WTC11 (cell line): Measurements from ENCODE around the gene MGAT4C. TPM values are rescaled to one million over a fixed set of nuclear protein-coding genes. Genes with fewer than 3 reads are reported as not detected.

Experiments
- ATAC-seq: fragments of 200-7000 bp; cut with Tn5 transposase; 2 replicates; pipeline ENCODE4 v1.10.0; 2021; ENCODE audit warnings: mild to moderate bottlenecking, moderate library complexity
- CTCF ChIA-PET: fragments of 300-600 bp; sonication (Branson Sonifier 250); formaldehyde crosslinking; loops from one replicate; lab custom pipeline; 2021; ENCODE audit warnings: antibody characterized with exemption; lab: Charles Lee
- POLR2A ChIA-PET: fragments of 350-600 bp; sonication (Branson Sonifier 250); formaldehyde crosslinking; loops from one replicate; lab custom pipeline; 2021; ENCODE audit warnings: antibody characterized with exemption; lab: Charles Lee
- DNase-seq: peaks from one replicate; pipeline ENCODE4 v3.0.0; 2021; ENCODE audit warnings: low spot score
- H3K27ac Mint-ChIP-seq: 2 replicates; pipeline ENCODE4 v1.8.0; 2021; ENCODE audit warnings: mixed read lengths
- H3K27me3 Mint-ChIP-seq: 2 replicates; pipeline ENCODE4 v1.8.0; 2021; ENCODE audit warnings: low read depth, mild to moderate bottlenecking, moderate library complexity, mixed read lengths
- H3K36me3 Mint-ChIP-seq: 2 replicates; pipeline ENCODE4 v1.8.0; 2021; ENCODE audit warnings: mixed read lengths
- H3K4me1 Mint-ChIP-seq: 2 replicates; pipeline ENCODE4 v1.8.0; 2022; ENCODE audit warnings: mixed read lengths
- H3K4me3 Mint-ChIP-seq: 2 replicates; pipeline ENCODE4 v1.8.0; 2021; ENCODE audit warnings: mild to moderate bottlenecking, moderate library complexity, mixed read lengths
- H3K9me3 Mint-ChIP-seq: 2 replicates; pipeline ENCODE4 v1.8.0; 2021; ENCODE audit warnings: mixed read lengths
- HMGA2 ChIP-seq: fragments of 250-450 bp; sonication (Bioruptor Pico); IDR thresholded peaks from 2 replicates; pipeline ENCODE4 v1.4.0; 2021; ENCODE audit warnings: mild to moderate bottlenecking, moderate library complexity
- IRF2 ChIP-seq: sonication (generic); formaldehyde crosslinking; IDR thresholded peaks from 2 replicates; pipeline ENCODE4 v1.8.0; 2022; ENCODE audit warnings: low read depth, missing genetic modification reagents, borderline replicate concordance
- NFATC4 ChIP-seq: fragments of 250-450 bp; sonication (Bioruptor Pico); IDR thresholded peaks from 2 replicates; pipeline ENCODE4 v1.9.0; 2021; ENCODE audit warnings: mild to moderate bottlenecking
- NFYB ChIP-seq: sonication (generic); formaldehyde crosslinking; conservative IDR thresholded peaks from 2 replicates; pipeline ENCODE4 v1.8.0; 2022; ENCODE audit warnings: low read depth, missing genetic modification reagents
- NR2C2 ChIP-seq: sonication (generic); formaldehyde crosslinking; IDR thresholded peaks from 2 replicates; pipeline ENCODE4 v1.8.0; 2022; ENCODE audit warnings: mild to moderate bottlenecking, missing genetic modification reagents
- RORB ChIP-seq: fragments of 250-450 bp; sonication (Bioruptor Pico); IDR thresholded peaks from 2 replicates; pipeline ENCODE4 v1.9.0; 2021; ENCODE audit warnings: mild to moderate bottlenecking
- SMAD4 ChIP-seq: sonication (generic); formaldehyde crosslinking; IDR thresholded peaks from 2 replicates; pipeline ENCODE4 v1.8.0; 2022; ENCODE audit warnings: mild to moderate bottlenecking, missing genetic modification reagents
- SOX15 ChIP-seq: fragments of 250-450 bp; sonication (Bioruptor Pico); IDR thresholded peaks from 2 replicates; pipeline ENCODE4 v1.9.0; 2021; ENCODE audit warnings: mild to moderate bottlenecking
- TEAD1 ChIP-seq: sonication (generic); formaldehyde crosslinking; IDR thresholded peaks from 2 replicates; pipeline ENCODE4 v1.8.0; 2022; ENCODE audit warnings: mild to moderate bottlenecking, missing genetic modification reagents
- TP53 ChIP-seq: sonication (generic); formaldehyde crosslinking; IDR thresholded peaks from 2 replicates; pipeline ENCODE4 v1.8.1; 2023; ENCODE audit warnings: mild to moderate bottlenecking, missing genetic modification reagents
- ZNF416 ChIP-seq: fragments of 250-450 bp; sonication (Bioruptor Pico); IDR thresholded peaks from 2 replicates; pipeline ENCODE4 v1.9.0; 2021; ENCODE audit warnings: mild to moderate bottlenecking, inconsistent platforms
- total RNA-seq: library from RNA; stranded (reverse); gene quantifications from 3 replicates; pipeline ENCODE4 v1.2.3, GENCODE V29; 2021
- TF ChIP-seq, protein P1 (sequence below): fragments of 250-450 bp; sonication (Bioruptor Pico); IDR thresholded peaks from 2 replicates; pipeline ENCODE4 v1.9.0; 2021; ENCODE audit warnings: mild to moderate bottlenecking
- TF ChIP-seq, protein P2 (sequence below): sonication (generic); formaldehyde crosslinking; IDR thresholded peaks from 2 replicates; pipeline ENCODE4 v1.8.0; 2023; ENCODE audit warnings: missing genetic modification reagents
- TF ChIP-seq, protein P3 (sequence below): sonication (generic); formaldehyde crosslinking; IDR thresholded peaks from 2 replicates; pipeline ENCODE4 v1.8.0; 2023; ENCODE audit warnings: mild to moderate bottlenecking, missing genetic modification reagents
- TF ChIP-seq, protein P4 (sequence below): sonication (generic); formaldehyde crosslinking; IDR thresholded peaks from 2 replicates; pipeline ENCODE4 v1.8.1; 2023; ENCODE audit warnings: mild to moderate bottlenecking, missing genetic modification reagents
- TF ChIP-seq, protein P5 (sequence below): sonication (generic); formaldehyde crosslinking; IDR thresholded peaks from 2 replicates; pipeline ENCODE4 v1.8.1; 2022; ENCODE audit warnings: mild to moderate bottlenecking, missing genetic modification reagents, moderate library complexity, borderline replicate concordance
- TF ChIP-seq, protein P6 (sequence below): sonication (generic); formaldehyde crosslinking; IDR thresholded peaks from 2 replicates; pipeline ENCODE4 v1.8.0; 2023; ENCODE audit warnings: missing genetic modification reagents, mild to moderate bottlenecking, borderline replicate concordance
- TF ChIP-seq, protein P7 (sequence below): sonication (generic); formaldehyde crosslinking; IDR thresholded peaks from 2 replicates; pipeline ENCODE4 v1.8.1; 2023; ENCODE audit warnings: mild to moderate bottlenecking, missing genetic modification reagents, borderline replicate concordance

Gene MGAT4C
- total RNA-seq, 1 experiment from 2014 or later, result 4.8 TPM

DNA sequence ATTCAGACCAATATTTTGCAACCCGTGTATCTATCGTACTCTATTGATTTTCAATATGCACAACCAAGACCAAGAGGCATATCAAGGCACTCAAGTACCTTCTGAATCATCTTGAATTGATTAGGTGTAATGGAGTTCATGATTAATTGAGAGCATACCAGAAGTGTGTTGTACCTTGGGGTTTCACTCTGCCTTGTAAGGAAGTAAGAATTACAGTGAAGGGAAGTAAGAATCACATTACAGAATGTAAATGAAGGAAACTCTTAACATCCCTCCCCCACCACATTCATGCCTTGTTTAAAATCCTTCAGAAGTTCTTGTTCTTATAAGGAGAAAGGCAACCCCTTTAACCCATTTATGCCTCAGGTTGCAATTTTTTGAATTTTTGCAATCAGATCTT is 5.4 kb upstream of the MGAT4C start:
- Mint-ChIP-seq H3K9me3 (no peaks in the 10 kb centered on the region), H3K27me3 (no peaks in the 10 kb centered on the region), H3K36me3 (no peaks in the 10 kb centered on the region), H3K4me1 (peaks cover 39% of the 10 kb centered on the region), H3K4me3 (no peak overlapping the region), H3K27ac (no peak overlapping the region)
- TF ChIP-seq, protein P1, sequence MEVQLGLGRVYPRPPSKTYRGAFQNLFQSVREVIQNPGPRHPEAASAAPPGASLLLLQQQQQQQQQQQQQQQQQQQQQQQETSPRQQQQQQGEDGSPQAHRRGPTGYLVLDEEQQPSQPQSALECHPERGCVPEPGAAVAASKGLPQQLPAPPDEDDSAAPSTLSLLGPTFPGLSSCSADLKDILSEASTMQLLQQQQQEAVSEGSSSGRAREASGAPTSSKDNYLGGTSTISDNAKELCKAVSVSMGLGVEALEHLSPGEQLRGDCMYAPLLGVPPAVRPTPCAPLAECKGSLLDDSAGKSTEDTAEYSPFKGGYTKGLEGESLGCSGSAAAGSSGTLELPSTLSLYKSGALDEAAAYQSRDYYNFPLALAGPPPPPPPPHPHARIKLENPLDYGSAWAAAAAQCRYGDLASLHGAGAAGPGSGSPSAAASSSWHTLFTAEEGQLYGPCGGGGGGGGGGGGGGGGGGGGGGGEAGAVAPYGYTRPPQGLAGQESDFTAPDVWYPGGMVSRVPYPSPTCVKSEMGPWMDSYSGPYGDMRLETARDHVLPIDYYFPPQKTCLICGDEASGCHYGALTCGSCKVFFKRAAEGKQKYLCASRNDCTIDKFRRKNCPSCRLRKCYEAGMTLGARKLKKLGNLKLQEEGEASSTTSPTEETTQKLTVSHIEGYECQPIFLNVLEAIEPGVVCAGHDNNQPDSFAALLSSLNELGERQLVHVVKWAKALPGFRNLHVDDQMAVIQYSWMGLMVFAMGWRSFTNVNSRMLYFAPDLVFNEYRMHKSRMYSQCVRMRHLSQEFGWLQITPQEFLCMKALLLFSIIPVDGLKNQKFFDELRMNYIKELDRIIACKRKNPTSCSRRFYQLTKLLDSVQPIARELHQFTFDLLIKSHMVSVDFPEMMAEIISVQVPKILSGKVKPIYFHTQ (CRISPR knock-in tag), result no peak
- TF ChIP-seq, protein P2, sequence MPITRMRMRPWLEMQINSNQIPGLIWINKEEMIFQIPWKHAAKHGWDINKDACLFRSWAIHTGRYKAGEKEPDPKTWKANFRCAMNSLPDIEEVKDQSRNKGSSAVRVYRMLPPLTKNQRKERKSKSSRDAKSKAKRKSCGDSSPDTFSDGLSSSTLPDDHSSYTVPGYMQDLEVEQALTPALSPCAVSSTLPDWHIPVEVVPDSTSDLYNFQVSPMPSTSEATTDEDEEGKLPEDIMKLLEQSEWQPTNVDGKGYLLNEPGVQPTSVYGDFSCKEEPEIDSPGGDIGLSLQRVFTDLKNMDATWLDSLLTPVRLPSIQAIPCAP, result no peak
- no peak for TF ChIP-seq TEAD1 (CRISPR knock-in tag)
- TF ChIP-seq, protein P3, sequence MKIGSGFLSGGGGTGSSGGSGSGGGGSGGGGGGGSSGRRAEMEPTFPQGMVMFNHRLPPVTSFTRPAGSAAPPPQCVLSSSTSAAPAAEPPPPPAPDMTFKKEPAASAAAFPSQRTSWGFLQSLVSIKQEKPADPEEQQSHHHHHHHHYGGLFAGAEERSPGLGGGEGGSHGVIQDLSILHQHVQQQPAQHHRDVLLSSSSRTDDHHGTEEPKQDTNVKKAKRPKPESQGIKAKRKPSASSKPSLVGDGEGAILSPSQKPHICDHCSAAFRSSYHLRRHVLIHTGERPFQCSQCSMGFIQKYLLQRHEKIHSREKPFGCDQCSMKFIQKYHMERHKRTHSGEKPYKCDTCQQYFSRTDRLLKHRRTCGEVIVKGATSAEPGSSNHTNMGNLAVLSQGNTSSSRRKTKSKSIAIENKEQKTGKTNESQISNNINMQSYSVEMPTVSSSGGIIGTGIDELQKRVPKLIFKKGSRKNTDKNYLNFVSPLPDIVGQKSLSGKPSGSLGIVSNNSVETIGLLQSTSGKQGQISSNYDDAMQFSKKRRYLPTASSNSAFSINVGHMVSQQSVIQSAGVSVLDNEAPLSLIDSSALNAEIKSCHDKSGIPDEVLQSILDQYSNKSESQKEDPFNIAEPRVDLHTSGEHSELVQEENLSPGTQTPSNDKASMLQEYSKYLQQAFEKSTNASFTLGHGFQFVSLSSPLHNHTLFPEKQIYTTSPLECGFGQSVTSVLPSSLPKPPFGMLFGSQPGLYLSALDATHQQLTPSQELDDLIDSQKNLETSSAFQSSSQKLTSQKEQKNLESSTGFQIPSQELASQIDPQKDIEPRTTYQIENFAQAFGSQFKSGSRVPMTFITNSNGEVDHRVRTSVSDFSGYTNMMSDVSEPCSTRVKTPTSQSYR (CRISPR knock-in tag), result no peak
- TF ChIP-seq, protein P4, sequence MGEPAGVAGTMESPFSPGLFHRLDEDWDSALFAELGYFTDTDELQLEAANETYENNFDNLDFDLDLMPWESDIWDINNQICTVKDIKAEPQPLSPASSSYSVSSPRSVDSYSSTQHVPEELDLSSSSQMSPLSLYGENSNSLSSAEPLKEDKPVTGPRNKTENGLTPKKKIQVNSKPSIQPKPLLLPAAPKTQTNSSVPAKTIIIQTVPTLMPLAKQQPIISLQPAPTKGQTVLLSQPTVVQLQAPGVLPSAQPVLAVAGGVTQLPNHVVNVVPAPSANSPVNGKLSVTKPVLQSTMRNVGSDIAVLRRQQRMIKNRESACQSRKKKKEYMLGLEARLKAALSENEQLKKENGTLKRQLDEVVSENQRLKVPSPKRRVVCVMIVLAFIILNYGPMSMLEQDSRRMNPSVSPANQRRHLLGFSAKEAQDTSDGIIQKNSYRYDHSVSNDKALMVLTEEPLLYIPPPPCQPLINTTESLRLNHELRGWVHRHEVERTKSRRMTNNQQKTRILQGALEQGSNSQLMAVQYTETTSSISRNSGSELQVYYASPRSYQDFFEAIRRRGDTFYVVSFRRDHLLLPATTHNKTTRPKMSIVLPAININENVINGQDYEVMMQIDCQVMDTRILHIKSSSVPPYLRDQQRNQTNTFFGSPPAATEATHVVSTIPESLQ (CRISPR knock-in tag), result no peak
- TF ChIP-seq TP53 (CRISPR knock-in tag), result no peak
- TF ChIP-seq, protein P5, sequence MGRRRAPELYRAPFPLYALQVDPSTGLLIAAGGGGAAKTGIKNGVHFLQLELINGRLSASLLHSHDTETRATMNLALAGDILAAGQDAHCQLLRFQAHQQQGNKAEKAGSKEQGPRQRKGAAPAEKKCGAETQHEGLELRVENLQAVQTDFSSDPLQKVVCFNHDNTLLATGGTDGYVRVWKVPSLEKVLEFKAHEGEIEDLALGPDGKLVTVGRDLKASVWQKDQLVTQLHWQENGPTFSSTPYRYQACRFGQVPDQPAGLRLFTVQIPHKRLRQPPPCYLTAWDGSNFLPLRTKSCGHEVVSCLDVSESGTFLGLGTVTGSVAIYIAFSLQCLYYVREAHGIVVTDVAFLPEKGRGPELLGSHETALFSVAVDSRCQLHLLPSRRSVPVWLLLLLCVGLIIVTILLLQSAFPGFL, result no peak
- TF ChIP-seq IRF2, result no peak
- TF ChIP-seq NFATC4 (CRISPR knock-in tag), result no peak
- no peak for TF ChIP-seq RORB (CRISPR knock-in tag)
- no peak for TF ChIP-seq ZNF416 (CRISPR knock-in tag)
- TF ChIP-seq, protein P6, sequence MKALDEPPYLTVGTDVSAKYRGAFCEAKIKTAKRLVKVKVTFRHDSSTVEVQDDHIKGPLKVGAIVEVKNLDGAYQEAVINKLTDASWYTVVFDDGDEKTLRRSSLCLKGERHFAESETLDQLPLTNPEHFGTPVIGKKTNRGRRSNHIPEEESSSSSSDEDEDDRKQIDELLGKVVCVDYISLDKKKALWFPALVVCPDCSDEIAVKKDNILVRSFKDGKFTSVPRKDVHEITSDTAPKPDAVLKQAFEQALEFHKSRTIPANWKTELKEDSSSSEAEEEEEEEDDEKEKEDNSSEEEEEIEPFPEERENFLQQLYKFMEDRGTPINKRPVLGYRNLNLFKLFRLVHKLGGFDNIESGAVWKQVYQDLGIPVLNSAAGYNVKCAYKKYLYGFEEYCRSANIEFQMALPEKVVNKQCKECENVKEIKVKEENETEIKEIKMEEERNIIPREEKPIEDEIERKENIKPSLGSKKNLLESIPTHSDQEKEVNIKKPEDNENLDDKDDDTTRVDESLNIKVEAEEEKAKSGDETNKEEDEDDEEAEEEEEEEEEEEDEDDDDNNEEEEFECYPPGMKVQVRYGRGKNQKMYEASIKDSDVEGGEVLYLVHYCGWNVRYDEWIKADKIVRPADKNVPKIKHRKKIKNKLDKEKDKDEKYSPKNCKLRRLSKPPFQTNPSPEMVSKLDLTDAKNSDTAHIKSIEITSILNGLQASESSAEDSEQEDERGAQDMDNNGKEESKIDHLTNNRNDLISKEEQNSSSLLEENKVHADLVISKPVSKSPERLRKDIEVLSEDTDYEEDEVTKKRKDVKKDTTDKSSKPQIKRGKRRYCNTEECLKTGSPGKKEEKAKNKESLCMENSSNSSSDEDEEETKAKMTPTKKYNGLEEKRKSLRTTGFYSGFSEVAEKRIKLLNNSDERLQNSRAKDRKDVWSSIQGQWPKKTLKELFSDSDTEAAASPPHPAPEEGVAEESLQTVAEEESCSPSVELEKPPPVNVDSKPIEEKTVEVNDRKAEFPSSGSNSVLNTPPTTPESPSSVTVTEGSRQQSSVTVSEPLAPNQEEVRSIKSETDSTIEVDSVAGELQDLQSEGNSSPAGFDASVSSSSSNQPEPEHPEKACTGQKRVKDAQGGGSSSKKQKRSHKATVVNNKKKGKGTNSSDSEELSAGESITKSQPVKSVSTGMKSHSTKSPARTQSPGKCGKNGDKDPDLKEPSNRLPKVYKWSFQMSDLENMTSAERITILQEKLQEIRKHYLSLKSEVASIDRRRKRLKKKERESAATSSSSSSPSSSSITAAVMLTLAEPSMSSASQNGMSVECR (CRISPR knock-in tag), result no peak
- no peak for TF ChIP-seq SOX15 (CRISPR knock-in tag)
- TF ChIP-seq, protein P7, sequence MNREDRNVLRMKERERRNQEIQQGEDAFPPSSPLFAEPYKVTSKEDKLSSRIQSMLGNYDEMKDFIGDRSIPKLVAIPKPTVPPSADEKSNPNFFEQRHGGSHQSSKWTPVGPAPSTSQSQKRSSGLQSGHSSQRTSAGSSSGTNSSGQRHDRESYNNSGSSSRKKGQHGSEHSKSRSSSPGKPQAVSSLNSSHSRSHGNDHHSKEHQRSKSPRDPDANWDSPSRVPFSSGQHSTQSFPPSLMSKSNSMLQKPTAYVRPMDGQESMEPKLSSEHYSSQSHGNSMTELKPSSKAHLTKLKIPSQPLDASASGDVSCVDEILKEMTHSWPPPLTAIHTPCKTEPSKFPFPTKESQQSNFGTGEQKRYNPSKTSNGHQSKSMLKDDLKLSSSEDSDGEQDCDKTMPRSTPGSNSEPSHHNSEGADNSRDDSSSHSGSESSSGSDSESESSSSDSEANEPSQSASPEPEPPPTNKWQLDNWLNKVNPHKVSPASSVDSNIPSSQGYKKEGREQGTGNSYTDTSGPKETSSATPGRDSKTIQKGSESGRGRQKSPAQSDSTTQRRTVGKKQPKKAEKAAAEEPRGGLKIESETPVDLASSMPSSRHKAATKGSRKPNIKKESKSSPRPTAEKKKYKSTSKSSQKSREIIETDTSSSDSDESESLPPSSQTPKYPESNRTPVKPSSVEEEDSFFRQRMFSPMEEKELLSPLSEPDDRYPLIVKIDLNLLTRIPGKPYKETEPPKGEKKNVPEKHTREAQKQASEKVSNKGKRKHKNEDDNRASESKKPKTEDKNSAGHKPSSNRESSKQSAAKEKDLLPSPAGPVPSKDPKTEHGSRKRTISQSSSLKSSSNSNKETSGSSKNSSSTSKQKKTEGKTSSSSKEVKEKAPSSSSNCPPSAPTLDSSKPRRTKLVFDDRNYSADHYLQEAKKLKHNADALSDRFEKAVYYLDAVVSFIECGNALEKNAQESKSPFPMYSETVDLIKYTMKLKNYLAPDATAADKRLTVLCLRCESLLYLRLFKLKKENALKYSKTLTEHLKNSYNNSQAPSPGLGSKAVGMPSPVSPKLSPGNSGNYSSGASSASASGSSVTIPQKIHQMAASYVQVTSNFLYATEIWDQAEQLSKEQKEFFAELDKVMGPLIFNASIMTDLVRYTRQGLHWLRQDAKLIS (CRISPR knock-in tag), result no peak
- TF ChIP-seq HMGA2 (CRISPR knock-in tag), result no peak
- no peak for TF ChIP-seq SMAD4
- TF ChIP-seq NR2C2 (CRISPR knock-in tag), result no peak
- TF ChIP-seq NFYB (CRISPR knock-in tag), result no peak
- ChIA-PET CTCF (interaction anchor here (1.8 kb wide), 1 partner anchor 653 kb away, joined by 5 read pairs; no protein-coding TSS in a partner anchor), POLR2A (no interaction called here)
- peak; percentile 19 for ATAC-seq
- no peak for DNase-seq
